HCT116 (cell line): ENCODE results near the gene FNDC3B.

ENCODE experiments used
- CEBPB ChIP-seq: IDR thresholded peaks from 2 replicates; pipeline ENCODE4 v1.6.1; 2012; ENCODE audit warnings: low read depth
- EZH2 ChIP-seq: fragments of 200-600 bp; sonication (generic); IDR thresholded peaks from 2 replicates; pipeline ENCODE4 v1.6.1; 2017; ENCODE audit warnings: antibody characterized with exemption, mixed run types
- EZH2phosphoT487 ChIP-seq: fragments of 200-600 bp; IDR thresholded peaks from 2 replicates; pipeline ENCODE4 v1.6.1; 2018; ENCODE audit warnings: antibody characterized with exemption, borderline replicate concordance
- FOSL1 ChIP-seq: IDR thresholded peaks from 2 replicates; pipeline ENCODE4 v1.6.1; 2012; ENCODE audit warnings: low read depth
- POLR2AphosphoS5 ChIP-seq: IDR thresholded peaks from 2 replicates; pipeline ENCODE4 v1.6.1; 2011; ENCODE audit warnings: mild to moderate bottlenecking, low read depth, low read length, moderate library complexity
- SIN3A ChIP-seq: IDR thresholded peaks from 2 replicates; pipeline ENCODE4 v1.6.1; 2012; ENCODE audit warnings: low read depth
- ZNF274 ChIP-seq: fragments of 200-500 bp; sonication (Bioruptor generic); IDR thresholded peaks from 2 replicates; pipeline ENCODE4 v1.6.1; 2014; ENCODE audit warnings: mild to moderate bottlenecking, low read depth, low read length, inconsistent platforms
- TF ChIP-seq, protein P1 (sequence below), 3 experiments: fragments of 200-600 bp in 1 of 3; sonication (generic) in 1 of 3; IDR thresholded peaks in 2 of 3; conservative IDR thresholded peaks in 1 of 3; 2 replicates each; pipeline ENCODE4 v1.5.1; 2012 to 2017; ENCODE audit warnings: low read depth in 2 of 3, low read length in 2 of 3, antibody characterized with exemption in 1 of 3, borderline replicate concordance in 1 of 3, control low read depth in 1 of 3, mild to moderate bottlenecking in 1 of 3, mixed read lengths in 1 of 3, mixed run types in 1 of 3, moderate library complexity in 1 of 3; ENCODE audit not compliant: insufficient read depth in 1 of 3
- TF ChIP-seq, protein P2 (sequence below): IDR thresholded peaks from 2 replicates; pipeline ENCODE4 v1.6.1; 2012

DNA sequence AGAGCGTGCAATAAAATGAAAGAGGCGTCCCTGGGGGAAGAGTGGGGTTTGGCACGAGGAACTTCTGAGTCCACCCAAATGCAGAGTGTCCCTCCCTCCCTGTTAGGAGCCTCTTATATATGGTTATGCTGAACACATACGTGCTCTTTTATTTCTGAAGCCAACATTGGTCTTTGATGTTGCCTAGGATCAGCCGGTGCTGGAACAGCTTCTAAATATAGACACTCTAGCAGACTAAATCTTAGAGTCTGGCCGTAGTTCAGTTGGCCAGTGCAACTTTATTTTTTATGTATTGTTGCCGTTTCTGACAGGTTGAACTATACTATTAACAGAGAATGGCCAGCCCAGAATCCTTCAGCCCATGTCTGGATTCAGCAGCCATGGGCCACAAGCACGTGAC, 280.2 kb downstream of the FNDC3B start:
- TF ChIP-seq POLR2AphosphoS5 (no peak), EZH2 (no peak), SIN3A (no peak), FOSL1 (no peak), EZH2phosphoT487 (no peak), CEBPB (no peak), ZNF274 (no peak)
- TF ChIP-seq, protein P1, sequence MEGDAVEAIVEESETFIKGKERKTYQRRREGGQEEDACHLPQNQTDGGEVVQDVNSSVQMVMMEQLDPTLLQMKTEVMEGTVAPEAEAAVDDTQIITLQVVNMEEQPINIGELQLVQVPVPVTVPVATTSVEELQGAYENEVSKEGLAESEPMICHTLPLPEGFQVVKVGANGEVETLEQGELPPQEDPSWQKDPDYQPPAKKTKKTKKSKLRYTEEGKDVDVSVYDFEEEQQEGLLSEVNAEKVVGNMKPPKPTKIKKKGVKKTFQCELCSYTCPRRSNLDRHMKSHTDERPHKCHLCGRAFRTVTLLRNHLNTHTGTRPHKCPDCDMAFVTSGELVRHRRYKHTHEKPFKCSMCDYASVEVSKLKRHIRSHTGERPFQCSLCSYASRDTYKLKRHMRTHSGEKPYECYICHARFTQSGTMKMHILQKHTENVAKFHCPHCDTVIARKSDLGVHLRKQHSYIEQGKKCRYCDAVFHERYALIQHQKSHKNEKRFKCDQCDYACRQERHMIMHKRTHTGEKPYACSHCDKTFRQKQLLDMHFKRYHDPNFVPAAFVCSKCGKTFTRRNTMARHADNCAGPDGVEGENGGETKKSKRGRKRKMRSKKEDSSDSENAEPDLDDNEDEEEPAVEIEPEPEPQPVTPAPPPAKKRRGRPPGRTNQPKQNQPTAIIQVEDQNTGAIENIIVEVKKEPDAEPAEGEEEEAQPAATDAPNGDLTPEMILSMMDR (IDR thresholded peaks at IDR 0.05 in 2 of 3, conservative IDR thresholded peaks at IDR 0.05 in 1 of 3; ENCODE audit: borderline replicate concordance in 1 of 3, insufficient read depth in 1 of 3, low read depth in 2 of 3, low read length in 2 of 3): no peak
- TF ChIP-seq, protein P2, sequence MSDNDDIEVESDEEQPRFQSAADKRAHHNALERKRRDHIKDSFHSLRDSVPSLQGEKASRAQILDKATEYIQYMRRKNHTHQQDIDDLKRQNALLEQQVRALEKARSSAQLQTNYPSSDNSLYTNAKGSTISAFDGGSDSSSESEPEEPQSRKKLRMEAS: no peak
